HL-60 (cell line): ENCODE measurements around the gene PKIB.

Source experiments
- DNase-seq, 2 experiments: peaks; one replicate each; pipeline ENCODE4 v3.0.0-alpha.2; 2010 to 2020; ENCODE audit warnings: low read depth in 1 of 2, low spot score in 1 of 2
- H3K27ac ChIP-seq: fragments of 250-450 bp; sonication (Bioruptor Pico); replicated peaks from 2 replicates; pipeline ENCODE4 v1.5.1; 2020; ENCODE audit warnings: mild to moderate bottlenecking, moderate library complexity
- H3K27me3 ChIP-seq: fragments of 250-450 bp; sonication (Bioruptor Pico); 2 replicates; pipeline ENCODE4 v1.5.1; 2021; ENCODE audit warnings: mild to moderate bottlenecking, moderate library complexity; ENCODE audit not compliant: insufficient read depth, poor library complexity, severe bottlenecking
- H3K4me3 ChIP-seq: replicated peaks from 2 replicates; pipeline ENCODE4 v1.5.1; 2011; ENCODE audit warnings: mild to moderate bottlenecking, control low read depth, low read length; ENCODE audit not compliant: insufficient read depth
- CTCF ChIP-seq: IDR thresholded peaks from one replicate; pipeline ENCODE4 v1.5.1; 2011; ENCODE audit warnings: low read length, control low read depth, inconsistent platforms; ENCODE audit not compliant: insufficient read depth
- GABPA ChIP-seq: IDR thresholded peaks from 2 replicates; pipeline ENCODE4 v1.6.1; 2012; ENCODE audit warnings: low read depth
- POLR2AphosphoS5 ChIP-seq: IDR thresholded peaks from 2 replicates; pipeline ENCODE4 v1.6.1; 2012; ENCODE audit warnings: low read depth
- REST ChIP-seq: IDR thresholded peaks from 2 replicates; pipeline ENCODE4 v1.6.1; 2012; ENCODE audit warnings: low read depth; ENCODE audit not compliant: insufficient replicate concordance
- SPI1 ChIP-seq: IDR thresholded peaks from 2 replicates; pipeline ENCODE4 v1.6.1; 2012; ENCODE audit warnings: low read depth, mild to moderate bottlenecking, borderline replicate concordance

Gene PKIB

GRCh38 chr6:122733259-122733658, 123.1 kb downstream of the PKIB start:
- TF ChIP-seq GABPA (no peak), REST (no peak), SPI1 (no peak), CTCF (no peak), POLR2AphosphoS5 (no peak)
- H3K27me3 ChIP-seq: peaks cover 8% of the 10 kb centered on the region
- no peak for DNase-seq
- H3K27ac ChIP-seq: no peak overlapping the region
- H3K4me3 ChIP-seq: no peak overlapping the region

GRCh38 chr6:122734529-122735395, 124.6 kb downstream of the PKIB start:
- Histone ChIP-seq H3K27ac (no peak overlapping the region), H3K27me3 (peaks cover 8% of the 10 kb centered on the region), H3K4me3 (no peak overlapping the region)
- no peak for DNase-seq
- TF ChIP-seq POLR2AphosphoS5 (no peak), GABPA (no peak), CTCF (no peak), SPI1 (no peak), REST (no peak)

- no peak overlapping the region for H3K4me3 ChIP-seq
- no peak for DNase-seq
- TF ChIP-seq CTCF (no peak), GABPA (no peak), REST (no peak), POLR2AphosphoS5 (no peak), SPI1 (no peak)
- peaks cover 8% of the 10 kb centered on the region for H3K27me3 ChIP-seq
- no peak overlapping the region for H3K27ac ChIP-seq
These were observed 125.4 kb downstream of the PKIB start for GRCh38 chr6:122735582-122735981.
